Caco-2 (cell line): ENCODE results near the gene LRP1B. TPM values are rescaled to one million over a fixed set of nuclear protein-coding genes. Genes with fewer than 3 reads are reported as not detected.

ENCODE experiments used
- BruUV-seq: library from RNA; stranded (reverse); fragments of 400-500 nt; replicated peaks from 2 replicates; lab custom pipeline; 2021; lab: Mats Ljungman, UMichigan
- CTCF ChIA-PET: fragments of 300-600 bp; sonication (Branson Sonifier 250); formaldehyde crosslinking; loops from one replicate; lab custom pipeline; 2022; ENCODE audit warnings: antibody characterized with exemption; lab: Charles Lee
- POLR2A ChIA-PET: fragments of 300-600 bp; sonication (Branson Sonifier 250); formaldehyde crosslinking; loops from one replicate; lab custom pipeline; 2022; ENCODE audit warnings: antibody characterized with exemption; lab: Charles Lee
- DNase-seq, 2 experiments: peaks; one replicate each; pipeline versions ENCODE4 v3.0.0 to v3.0.0-alpha.2; 2020 to 2022
- H3K27me3 ChIP-seq: replicated peaks from 2 replicates; pipeline ENCODE4 v1.6.0; 2011; ENCODE audit warnings: low read length; ENCODE audit not compliant: control insufficient read depth, insufficient read depth
- H3K36me3 ChIP-seq: 2 replicates; pipeline ENCODE4 v1.5.1; 2011; ENCODE audit warnings: low read length; ENCODE audit not compliant: control insufficient read depth, insufficient read depth
- H3K4me1 ChIP-seq: fragments of 250-450 bp; sonication (Bioruptor Pico); 2 replicates; pipeline ENCODE4 v1.5.1; 2020; ENCODE audit warnings: mild to moderate bottlenecking
- H3K4me3 ChIP-seq: 2 replicates; pipeline ENCODE4 v1.5.1; 2011; ENCODE audit warnings: low read depth, mild to moderate bottlenecking, control low read depth, low read length
- H3K9me3 ChIP-seq: fragments of 250-450 bp; sonication (Bioruptor Pico); 2 replicates; pipeline ENCODE4 v1.5.1; 2020; ENCODE audit warnings: mild to moderate bottlenecking, moderate library complexity
- H3K27ac Mint-ChIP-seq: one replicate; pipeline ENCODE4 v1.8.0; 2022; ENCODE audit warnings: mixed read lengths; ENCODE audit not compliant: unreplicated experiment
- H3K27me3 Mint-ChIP-seq: one replicate; pipeline ENCODE4 v1.8.0; 2022; ENCODE audit warnings: mixed read lengths; ENCODE audit not compliant: insufficient read depth, unreplicated experiment
- H3K36me3 Mint-ChIP-seq: one replicate; pipeline ENCODE4 v1.8.0; 2022; ENCODE audit warnings: mild to moderate bottlenecking, mixed read lengths; ENCODE audit not compliant: insufficient read depth, unreplicated experiment
- H3K4me1 Mint-ChIP-seq: one replicate; pipeline ENCODE4 v1.8.0; 2022; ENCODE audit warnings: low read depth, mixed read lengths; ENCODE audit not compliant: unreplicated experiment
- H3K4me3 Mint-ChIP-seq: one replicate; pipeline ENCODE4 v1.8.0; 2022; ENCODE audit warnings: mild to moderate bottlenecking, moderate library complexity, mixed read lengths; ENCODE audit not compliant: unreplicated experiment
- H3K9me3 Mint-ChIP-seq: one replicate; pipeline ENCODE4 v1.8.0; 2022; ENCODE audit warnings: mixed read lengths; ENCODE audit not compliant: unreplicated experiment
- intact Hi-C: fragments of 100-400 bp; cut with micrococcal nuclease; formaldehyde crosslinking; loops from one replicate; pipeline ENCODE4 v1.10.0; 2022; ENCODE audit not compliant: unreplicated experiment
- total RNA-seq: library from RNA; stranded (reverse); gene quantifications from 2 replicates; pipeline ENCODE4 v1.2.3, GENCODE V29; 2022
- TF ChIP-seq, protein P1 (sequence below), 2 experiments: fragments of 200-600 bp in 1 of 2; IDR thresholded peaks; 1 replicate in 1 of 2; 2 replicates in 1 of 2; pipeline versions ENCODE4 v1.5.1 to v1.8.0; 2011 to 2022; ENCODE audit warnings: antibody characterized with exemption in 1 of 2, control low read depth in 1 of 2, inconsistent platforms in 1 of 2, low read depth in 1 of 2, low read length in 1 of 2, mild to moderate bottlenecking in 1 of 2, moderate library complexity in 1 of 2; ENCODE audit not compliant: insufficient read depth in 1 of 2, severe bottlenecking in 1 of 2, unreplicated experiment in 1 of 2

LRP1B gene
- total RNA-seq, 1 experiment from 2014 or later: not detected

DNA sequence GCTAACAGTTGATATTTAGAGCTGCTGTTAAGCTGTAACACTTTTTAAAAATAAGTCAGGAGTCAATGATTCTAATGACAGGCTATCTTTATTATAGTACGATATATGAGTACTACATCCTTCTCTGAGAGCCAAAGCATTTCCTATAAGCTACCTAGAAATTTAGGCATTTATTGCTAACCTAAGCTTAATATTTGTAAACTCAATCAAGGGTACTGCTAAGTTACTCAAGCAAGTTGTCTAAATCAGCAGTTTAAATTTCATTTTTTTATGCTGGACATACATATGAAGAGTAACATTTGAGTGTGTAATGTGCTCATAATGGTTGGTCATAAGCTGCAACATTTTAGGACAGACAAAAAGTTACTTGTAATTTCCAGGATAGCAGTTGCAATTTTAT lies 1774.1 kb downstream of the LRP1B start:
- no peaks in the 10 kb centered on the region for H3K4me1 ChIP-seq
- ChIA-PET CTCF (no interaction called here), POLR2A (no interaction called here)
- intact Hi-C loops: no loop called here
- no peaks in the 10 kb centered on the region for H3K36me3 Mint-ChIP-seq
- no TSS peak for BruUV-seq
- no peak overlapping the region for H3K27ac Mint-ChIP-seq
- no peaks in the 10 kb centered on the region for H3K4me1 Mint-ChIP-seq
- no peak for DNase-seq
- no peaks in the 10 kb centered on the region for H3K27me3 ChIP-seq
- H3K9me3 ChIP-seq: no peaks in the 10 kb centered on the region
- H3K9me3 Mint-ChIP-seq: no peaks in the 10 kb centered on the region
- no peak overlapping the region for H3K4me3 Mint-ChIP-seq
- TF ChIP-seq, protein P1, sequence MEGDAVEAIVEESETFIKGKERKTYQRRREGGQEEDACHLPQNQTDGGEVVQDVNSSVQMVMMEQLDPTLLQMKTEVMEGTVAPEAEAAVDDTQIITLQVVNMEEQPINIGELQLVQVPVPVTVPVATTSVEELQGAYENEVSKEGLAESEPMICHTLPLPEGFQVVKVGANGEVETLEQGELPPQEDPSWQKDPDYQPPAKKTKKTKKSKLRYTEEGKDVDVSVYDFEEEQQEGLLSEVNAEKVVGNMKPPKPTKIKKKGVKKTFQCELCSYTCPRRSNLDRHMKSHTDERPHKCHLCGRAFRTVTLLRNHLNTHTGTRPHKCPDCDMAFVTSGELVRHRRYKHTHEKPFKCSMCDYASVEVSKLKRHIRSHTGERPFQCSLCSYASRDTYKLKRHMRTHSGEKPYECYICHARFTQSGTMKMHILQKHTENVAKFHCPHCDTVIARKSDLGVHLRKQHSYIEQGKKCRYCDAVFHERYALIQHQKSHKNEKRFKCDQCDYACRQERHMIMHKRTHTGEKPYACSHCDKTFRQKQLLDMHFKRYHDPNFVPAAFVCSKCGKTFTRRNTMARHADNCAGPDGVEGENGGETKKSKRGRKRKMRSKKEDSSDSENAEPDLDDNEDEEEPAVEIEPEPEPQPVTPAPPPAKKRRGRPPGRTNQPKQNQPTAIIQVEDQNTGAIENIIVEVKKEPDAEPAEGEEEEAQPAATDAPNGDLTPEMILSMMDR (IDR thresholded peaks at IDR 0.05; ENCODE audit: insufficient read depth in 1 of 2, low read depth in 1 of 2, low read length in 1 of 2, severe bottlenecking in 1 of 2, unreplicated experiment in 1 of 2): no peak
- no peaks in the 10 kb centered on the region for H3K36me3 ChIP-seq
- no peak overlapping the region for H3K4me3 ChIP-seq
- no peaks in the 10 kb centered on the region for H3K27me3 Mint-ChIP-seq

DNA sequence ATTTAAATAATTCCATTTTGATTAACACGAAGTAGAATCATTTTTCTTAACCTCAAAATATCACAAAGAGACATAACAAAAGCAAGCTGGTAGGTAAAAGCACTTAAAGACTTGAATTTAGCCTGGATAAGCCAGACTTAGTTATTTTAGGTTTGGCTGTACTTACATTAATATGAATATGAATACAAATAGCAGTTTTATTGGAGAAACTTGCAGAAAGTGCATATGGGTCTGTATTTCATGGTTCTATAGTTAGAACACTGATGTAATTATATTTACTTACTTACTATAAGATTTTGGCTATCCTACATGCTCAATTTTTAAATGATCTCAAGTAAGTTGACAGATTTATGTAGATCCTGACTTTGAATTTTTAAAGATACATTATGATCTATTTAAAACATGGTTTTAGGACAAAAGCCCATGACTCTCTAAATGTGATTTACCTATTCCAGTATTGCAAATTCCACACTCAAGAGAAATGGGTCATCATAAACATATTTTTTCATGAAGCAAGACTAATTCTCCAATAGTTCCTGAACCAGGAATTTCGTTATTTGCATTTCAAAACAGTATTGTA lies 1775.2 kb downstream of the LRP1B start:
- ChIA-PET CTCF (no interaction called here), POLR2A (no interaction called here)
- H3K4me1 ChIP-seq: no peaks in the 10 kb centered on the region
- no peaks in the 10 kb centered on the region for H3K27me3 ChIP-seq
- no peak for DNase-seq
- H3K27me3 Mint-ChIP-seq: no peaks in the 10 kb centered on the region
- H3K9me3 ChIP-seq: no peaks in the 10 kb centered on the region
- no peak overlapping the region for H3K4me3 Mint-ChIP-seq
- no peaks in the 10 kb centered on the region for H3K36me3 ChIP-seq
- TF ChIP-seq, protein P1 (IDR thresholded peaks at IDR 0.05; ENCODE audit: insufficient read depth in 1 of 2, low read depth in 1 of 2, low read length in 1 of 2, severe bottlenecking in 1 of 2, unreplicated experiment in 1 of 2): no peak
- no TSS peak for BruUV-seq
- no peaks in the 10 kb centered on the region for H3K4me1 Mint-ChIP-seq
- no peaks in the 10 kb centered on the region for H3K9me3 Mint-ChIP-seq
- H3K4me3 ChIP-seq: no peak overlapping the region
- intact Hi-C loops: no loop called here
- H3K27ac Mint-ChIP-seq: no peak overlapping the region
- H3K36me3 Mint-ChIP-seq: no peaks in the 10 kb centered on the region

DNA sequence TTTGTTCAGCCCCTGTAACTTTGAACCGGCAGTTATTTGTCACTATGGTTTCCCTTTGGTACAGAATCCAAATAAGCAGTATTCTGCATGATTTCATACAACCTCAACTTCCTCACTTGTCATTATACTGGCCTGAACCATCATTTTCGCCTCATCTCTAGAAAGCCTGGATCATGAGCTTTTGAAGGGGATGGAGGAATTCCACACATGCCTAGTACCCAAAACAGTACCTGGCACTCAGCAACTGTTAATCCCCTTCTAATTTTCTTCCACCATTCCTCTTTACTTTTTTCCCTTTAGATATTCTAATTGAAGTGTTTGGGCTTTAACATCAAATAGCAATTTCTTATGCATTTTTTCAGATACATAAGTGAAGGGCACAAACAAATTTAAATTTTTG lies 1776.3 kb downstream of the LRP1B start:
- Histone ChIP-seq H3K4me3 (no peak overlapping the region), H3K4me1 (no peaks in the 10 kb centered on the region), H3K36me3 (no peaks in the 10 kb centered on the region), H3K27me3 (no peaks in the 10 kb centered on the region), H3K9me3 (no peaks in the 10 kb centered on the region)
- CTCF ChIA-PET: no interaction called here
- Mint-ChIP-seq H3K4me1 (no peaks in the 10 kb centered on the region), H3K27me3 (no peaks in the 10 kb centered on the region), H3K9me3 (no peaks in the 10 kb centered on the region), H3K36me3 (no peaks in the 10 kb centered on the region), H3K27ac (no peak overlapping the region), H3K4me3 (no peak overlapping the region)
- DNase-seq: no peak
- POLR2A ChIA-PET: no interaction called here
- TF ChIP-seq, protein P1 (IDR thresholded peaks at IDR 0.05; ENCODE audit: insufficient read depth in 1 of 2, low read depth in 1 of 2, low read length in 1 of 2, severe bottlenecking in 1 of 2, unreplicated experiment in 1 of 2): no peak
- intact Hi-C loops: no loop called here
- no TSS peak for BruUV-seq
